Superior temporal gyrus (tissue), 1 donor: ENCODE results near the gene TDRD1.

Experiments used
- DNase-seq: peaks from one replicate; pipeline ENCODE4 v3.0.0-alpha.2; 2016; ENCODE audit errors: extremely low spot score

The TDRD1 gene

GRCh38 chr10:114176511-114176910 is 2.6 kb upstream of the TDRD1 start:
- no peak for DNase-seq

GRCh38 chr10:114179747-114180146 is 594 bp downstream of the TDRD1 start:
- no peak for DNase-seq

- no peak for DNase-seq
Measured at GRCh38 chr10:114180937-114181336, 1.8 kb downstream of the TDRD1 start.

- DNase-seq: no peak
Measured at GRCh38 chr10:114181971-114182370, 2.8 kb downstream of the TDRD1 start.

- DNase-seq: no peak
Measured at GRCh38 chr10:114183563-114183962, 4.4 kb downstream of the TDRD1 start.

- no peak for DNase-seq
Measured at GRCh38 chr10:114184276-114184675, 5.1 kb downstream of the TDRD1 start.

- DNase-seq: no peak
Measured at GRCh38 chr10:114188001-114188400, 8.8 kb downstream of the TDRD1 start.

- DNase-seq: no peak
Measured at GRCh38 chr10:114188900-114189299, 9.7 kb downstream of the TDRD1 start.

- DNase-seq: no peak
Measured at GRCh38 chr10:114189700-114190099, 10.5 kb downstream of the TDRD1 start.

GRCh38 chr10:114195079-114195478 is 15.9 kb downstream of the TDRD1 start:
- no peak for DNase-seq

GRCh38 chr10:114199239-114199638 is 20.1 kb downstream of the TDRD1 start:
- DNase-seq: no peak

- no peak for DNase-seq
Measured at GRCh38 chr10:114202812-114203211, 23.7 kb downstream of the TDRD1 start.

GRCh38 chr10:114206902-114207301 is 27.7 kb downstream of the TDRD1 start:
- DNase-seq: no peak

- no peak for DNase-seq
Measured at GRCh38 chr10:114207349-114207748, 28.2 kb downstream of the TDRD1 start.

- DNase-seq: no peak
Measured at GRCh38 chr10:114208351-114208750, 29.2 kb downstream of the TDRD1 start.

GRCh38 chr10:114212153-114212552 is 33.0 kb downstream of the TDRD1 start:
- DNase-seq: no peak

GRCh38 chr10:114215033-114215432 is 35.9 kb downstream of the TDRD1 start:
- no peak for DNase-seq

- no peak for DNase-seq
Measured at GRCh38 chr10:114220281-114220680, 41.1 kb downstream of the TDRD1 start.

- no peak for DNase-seq
Measured at GRCh38 chr10:114221235-114221634, 42.1 kb downstream of the TDRD1 start.

- no peak for DNase-seq
Measured at GRCh38 chr10:114223066-114223465, 43.9 kb downstream of the TDRD1 start.

GRCh38 chr10:114228156-114228555 is 49.0 kb downstream of the TDRD1 start:
- DNase-seq: no peak

- no peak for DNase-seq
Measured at GRCh38 chr10:114232561-114233176, 53.5 kb downstream of the TDRD1 start.

- DNase-seq: no peak
Measured at GRCh38 chr10:114233482-114233881, 54.3 kb downstream of the TDRD1 start.

GRCh38 chr10:114234132-114234531 is 55.0 kb downstream of the TDRD1 start:
- DNase-seq: no peak
